Left colon (tissue), 2 donors: ENCODE measurements around the gene FHIT. TPM values are rescaled to one million over a fixed set of nuclear protein-coding genes. Genes with fewer than 3 reads are reported as not detected.

Source experiments
- ATAC-seq: fragments of 200-7000 bp; cut with Tn5 transposase; one replicate; pipeline ENCODE4 v1.9.1; 2020; ENCODE audit warnings: mild to moderate bottlenecking, moderate library complexity
- DNase-seq, 2 donors: peaks; one replicate each; pipeline ENCODE4 v3.0.0-alpha.2; 2020
- intact Hi-C, 2 donors: fragments of 100-400 bp; cut with DNase I in 1 of 2; cut with micrococcal nuclease in 1 of 2; formaldehyde crosslinking; loops; one replicate each; pipeline versions ENCODE4 v1.11.2 to v1.14.0; 2022; cut with DNase I, micrococcal nuclease
- total RNA-seq, 2 donors: library from RNA; stranded (reverse); fragmentation: NEBNext Ultra II Directional; extraction: Animal tissue kit (Norgen Biotek cat#: 25700); gene quantifications; one replicate each; pipeline ENCODE4 v1.2.1, GENCODE V29; 2021
- donor health status: DM: no; HTN: no; CAD: no.
- donor health status: DM: yes; HTN: yes; CAD: no.

FHIT gene
- total RNA-seq, 2 donors from 2014 or later: 14.5 to 17.2 TPM

- ATAC-seq (no peak), DNase-seq (no peak)
- intact Hi-C loops: no loop called here
Measured at GRCh38 chr3:60333710-60334109, 917.5 kb downstream of the FHIT start.

- no peak for DNase-seq
- ATAC-seq: no peak
- intact Hi-C loops: no loop called here
Measured at GRCh38 chr3:60330107-60330506, 921.1 kb downstream of the FHIT start.

- intact Hi-C loops: no loop called here
- ATAC-seq (peak; percentile 95), DNase-seq (peak; percentile 12 to 27)
Measured at GRCh38 chr3:60325610-60326170, 925.6 kb downstream of the FHIT start.

- intact Hi-C loops: no loop called here
- no peak for DNase-seq
- no peak for ATAC-seq
Measured at GRCh38 chr3:60323651-60324050, 927.6 kb downstream of the FHIT start.

GRCh38 chr3:60323180-60323579 lies 928.1 kb downstream of the FHIT start:
- ATAC-seq: no peak
- DNase-seq: no peak
- intact Hi-C loops: no loop called here

GRCh38 chr3:60322298-60322856 lies 928.9 kb downstream of the FHIT start:
- DNase-seq: no peak
- peak; percentile 10 for ATAC-seq
- intact Hi-C loops: no loop called here

- DNase-seq (no peak), ATAC-seq (no peak)
- intact Hi-C loops: no loop called here
Measured at GRCh38 chr3:60319179-60319858, 931.9 kb downstream of the FHIT start.

- ATAC-seq (peak; percentile 46), DNase-seq (no peak)
- intact Hi-C loops: no loop called here
Measured at GRCh38 chr3:60316121-60316797, 935.0 kb downstream of the FHIT start.

GRCh38 chr3:60313951-60314461 lies 937.2 kb downstream of the FHIT start:
- ATAC-seq: peak; percentile 74
- DNase-seq: no peak
- intact Hi-C loops: no loop called here

GRCh38 chr3:60313231-60313798 lies 937.9 kb downstream of the FHIT start:
- ATAC-seq: no peak
- intact Hi-C loops: no loop called here
- no peak for DNase-seq

GRCh38 chr3:60309539-60310268 lies 941.5 kb downstream of the FHIT start:
- DNase-seq: no peak
- intact Hi-C loops: no loop called here
- ATAC-seq: no peak

- intact Hi-C loops: no loop called here
- ATAC-seq (no peak), DNase-seq (no peak)
Measured at GRCh38 chr3:60308808-60309207, 942.4 kb downstream of the FHIT start.

- DNase-seq (no peak), ATAC-seq (peak; percentile 24)
Measured at GRCh38 chr3:60307562-60308199, 943.6 kb downstream of the FHIT start.

GRCh38 chr3:60304112-60304511 lies 947.1 kb downstream of the FHIT start:
- intact Hi-C loops: no loop called here
- no peak for DNase-seq
- no peak for ATAC-seq

More at GRCh38 chr3:60307562-60308199, 943.6 kb downstream of the FHIT start:
- intact Hi-C loops: no loop called here

- ATAC-seq: no peak
- no peak for DNase-seq
- intact Hi-C loops: no loop called here
Measured at GRCh38 chr3:60303160-60303559, 948.1 kb downstream of the FHIT start.

- ATAC-seq: no peak
- intact Hi-C loops: no loop called here
- no peak for DNase-seq
Measured at GRCh38 chr3:60301142-60301541, 950.1 kb downstream of the FHIT start.

GRCh38 chr3:60298141-60298540 lies 953.1 kb downstream of the FHIT start:
- ATAC-seq: no peak
- intact Hi-C loops: no loop called here
- DNase-seq: no peak

- intact Hi-C loops: no loop called here
- no peak for DNase-seq
- no peak for ATAC-seq
Measured at GRCh38 chr3:60294181-60294580, 957.1 kb downstream of the FHIT start.
